ENCODE data around the gene UGT3A1.
A peak's percentile ranks its signal among the peaks of the same experiment; 100 is the strongest.
"Not testable (repeated sequence)": the region's sequence is repeated elsewhere in the genome, so short reads cannot be mapped to it uniquely, and the experiment has no call there.

UGT3A1 gene

GRCh38 chr5:35990941-35991611 lies at the start of gene UGT3A1:
Gene UGT3A1 (minus strand): TSS chr5:35991390. CDS start chr5:35991240, 150 bp downstream.
- peak; percentile 61 for DNase-seq

GRCh38 chr5:36035696-36036095 lies 44.5 kb upstream of the UGT3A1 start:
- no peak for DNase-seq

- DNase-seq = not testable (repeated sequence)
Observed at GRCh38 chr5:36034536-36035134, 43.4 kb upstream of the UGT3A1 start.

GRCh38 chr5:36033486-36033885 lies 42.3 kb upstream of the UGT3A1 start:
- DNase-seq = no peak

GRCh38 chr5:36033047-36033446 lies 41.9 kb upstream of the UGT3A1 start:
- DNase-seq = no peak

GRCh38 chr5:36031223-36031622 lies 40.0 kb upstream of the UGT3A1 start:
- no peak for DNase-seq

- peak; percentile 28 for DNase-seq
Observed at GRCh38 chr5:36029914-36030313, 38.7 kb upstream of the UGT3A1 start.

GRCh38 chr5:36028816-36029465 lies 37.8 kb upstream of the UGT3A1 start:
- no peak for DNase-seq

- no peak for DNase-seq
Observed at GRCh38 chr5:36027711-36028110, 36.5 kb upstream of the UGT3A1 start.

- no peak for DNase-seq
Observed at GRCh38 chr5:36026706-36027465, 35.7 kb upstream of the UGT3A1 start.

- not testable (repeated sequence) for DNase-seq
Observed at GRCh38 chr5:36022246-36022645, 31.1 kb upstream of the UGT3A1 start.

GRCh38 chr5:36019584-36019983 lies 28.4 kb upstream of the UGT3A1 start:
- DNase-seq = not testable (repeated sequence)

GRCh38 chr5:36017622-36018021 lies 26.4 kb upstream of the UGT3A1 start:
- DNase-seq = no peak

GRCh38 chr5:36017004-36017403 lies 25.8 kb upstream of the UGT3A1 start:
- no peak for DNase-seq

- no peak for DNase-seq
Observed at GRCh38 chr5:36013182-36013581, 22.0 kb upstream of the UGT3A1 start.

GRCh38 chr5:36009698-36010097 lies 18.5 kb upstream of the UGT3A1 start:
- DNase-seq = no peak

- DNase-seq = no peak
Observed at GRCh38 chr5:36007366-36007765, 16.2 kb upstream of the UGT3A1 start.

GRCh38 chr5:36006163-36006562 lies 15.0 kb upstream of the UGT3A1 start:
- no peak for DNase-seq

- no peak for DNase-seq
Observed at GRCh38 chr5:36001032-36001431, 9.8 kb upstream of the UGT3A1 start.

GRCh38 chr5:35999547-35999946 lies 8.4 kb upstream of the UGT3A1 start:
- no peak for DNase-seq

GRCh38 chr5:35996076-35996475 lies 4.9 kb upstream of the UGT3A1 start:
- DNase-seq = no peak

- no peak for DNase-seq
Observed at GRCh38 chr5:35990520-35990919, 670 bp downstream of the UGT3A1 start.

GRCh38 chr5:35988529-35988928 lies 2.7 kb downstream of the UGT3A1 start:
- no peak for DNase-seq

GRCh38 chr5:35987776-35988175 lies 3.4 kb downstream of the UGT3A1 start:
- DNase-seq = no peak
